RWPE2 (cell line): Measurements from ENCODE around the gene TXLNG.

Source experiments
- ATAC-seq: fragments of 200-7000 bp; cut with Tn5 transposase; 3 replicates; pipeline ENCODE4 v1.9.1; 2021; ENCODE audit warnings: low read depth
- DNase-seq: peaks from one replicate; pipeline ENCODE4 v3.0.0-alpha.2; 2020; ENCODE audit warnings: low spot score
- H3K27ac ChIP-seq: fragments of 450-650 bp; 2 replicates; pipeline ENCODE4 v1.5.1; 2017; ENCODE audit warnings: mild to moderate bottlenecking; ENCODE audit not compliant: poor library complexity, severe bottlenecking
- H3K27me3 ChIP-seq: fragments of 250-450 bp; sonication (Bioruptor Pico); 2 replicates; pipeline ENCODE4 v1.5.1; 2021; ENCODE audit warnings: mild to moderate bottlenecking, moderate library complexity; ENCODE audit not compliant: insufficient read depth, poor library complexity, severe bottlenecking
- H3K36me3 ChIP-seq: fragments of 250-450 bp; sonication (Bioruptor Pico); 2 replicates; pipeline ENCODE4 v1.5.1; 2020; ENCODE audit warnings: low read depth, mild to moderate bottlenecking, moderate library complexity
- H3K4me1 ChIP-seq: fragments of 250-450 bp; sonication (Bioruptor Pico); 2 replicates; pipeline ENCODE4 v1.5.1; 2021; ENCODE audit warnings: mild to moderate bottlenecking, moderate library complexity; ENCODE audit not compliant: insufficient read depth, poor library complexity, severe bottlenecking
- H3K4me3 ChIP-seq: fragments of 250-450 bp; sonication (Bioruptor Pico); 2 replicates; pipeline ENCODE4 v1.5.1; 2021; ENCODE audit warnings: mild to moderate bottlenecking, moderate library complexity; ENCODE audit not compliant: severe bottlenecking
- H3K9me3 ChIP-seq: fragments of 250-450 bp; sonication (Bioruptor Pico); 2 replicates; pipeline ENCODE4 v1.5.1; 2021; ENCODE audit warnings: mild to moderate bottlenecking, moderate library complexity; ENCODE audit not compliant: severe bottlenecking
- CTCF ChIP-seq: fragments of 450-650 bp; IDR thresholded peaks from one replicate; pipeline ENCODE4 v1.5.1; 2017; ENCODE audit warnings: mild to moderate bottlenecking, moderate library complexity; ENCODE audit not compliant: poor library complexity, severe bottlenecking

TXLNG gene

GRCh38 chrX:16856744-16857143 is 70.5 kb downstream of the TXLNG start:
- ATAC-seq: no peak
- no peak for TF ChIP-seq CTCF
- H3K9me3 ChIP-seq: no peaks in the 10 kb centered on the region
- no peak overlapping the region for H3K4me3 ChIP-seq
- peaks cover 57% of the 10 kb centered on the region for H3K36me3 ChIP-seq
- no peak for DNase-seq
- no peaks in the 10 kb centered on the region for H3K27me3 ChIP-seq
- no peak overlapping the region for H3K27ac ChIP-seq
- H3K4me1 ChIP-seq: no peaks in the 10 kb centered on the region

GRCh38 chrX:16862829-16863228 is 76.6 kb downstream of the TXLNG start:
- Histone ChIP-seq H3K27me3 (no peaks in the 10 kb centered on the region), H3K9me3 (no peaks in the 10 kb centered on the region), H3K27ac (no peak overlapping the region), H3K4me3 (no peak overlapping the region), H3K36me3 (peaks cover 41% of the 10 kb centered on the region), H3K4me1 (peaks cover 1% of the 10 kb centered on the region)
- DNase-seq: no peak
- TF ChIP-seq CTCF: no peak
- ATAC-seq: no peak

GRCh38 chrX:16867947-16868346 is 81.7 kb downstream of the TXLNG start:
- no peak overlapping the region for H3K27ac ChIP-seq
- no peaks in the 10 kb centered on the region for H3K27me3 ChIP-seq
- DNase-seq: no peak
- H3K4me1 ChIP-seq: peaks cover 6% of the 10 kb centered on the region
- ATAC-seq: no peak
- TF ChIP-seq CTCF: no peak
- peaks cover 34% of the 10 kb centered on the region for H3K36me3 ChIP-seq
- H3K4me3 ChIP-seq: no peak overlapping the region
- no peaks in the 10 kb centered on the region for H3K9me3 ChIP-seq

- no peaks in the 10 kb centered on the region for H3K9me3 ChIP-seq
- H3K4me3 ChIP-seq: peak overlapping the region; percentile 57
- no peak overlapping the region for H3K27ac ChIP-seq
- H3K27me3 ChIP-seq: no peaks in the 10 kb centered on the region
- H3K4me1 ChIP-seq: peaks cover 6% of the 10 kb centered on the region
- H3K36me3 ChIP-seq: peaks cover 28% of the 10 kb centered on the region
- ATAC-seq (no peak), DNase-seq (no peak)
- no peak for TF ChIP-seq CTCF
Measured at GRCh38 chrX:16868920-16869319, 82.7 kb downstream of the TXLNG start.

- Histone ChIP-seq H3K27ac (peak overlapping the region; percentile 73), H3K9me3 (no peaks in the 10 kb centered on the region), H3K4me3 (peak overlapping the region; percentile 57), H3K4me1 (peaks cover 6% of the 10 kb centered on the region), H3K27me3 (no peaks in the 10 kb centered on the region), H3K36me3 (peaks cover 28% of the 10 kb centered on the region)
- peak; percentile 28 for ATAC-seq
- TF ChIP-seq CTCF: no peak
- DNase-seq: no peak
Measured at GRCh38 chrX:16869393-16870094, 83.3 kb downstream of the TXLNG start.
